Adrenal gland (tissue), 5 donors: Measurements from ENCODE around the gene CAMK2G.

Experiments used
- POLR2A ChIP-seq, 2 donors: fragments of 450-650 bp; IDR thresholded peaks; one replicate each; pipeline ENCODE4 v1.6.1; 2017; ENCODE audit warnings: antibody characterized with exemption in 2 of 2, mild to moderate bottlenecking in 2 of 2, moderate library complexity in 1 of 2
- TF ChIP-seq, protein P1 (sequence below), 6 experiments: fragments of 450-650 bp in 4 of 6; fragments of 200-600 bp in 2 of 6; sonication (generic) in 1 of 6; IDR thresholded peaks; 1 replicate in 5 of 6; 2 replicates in 1 of 6; pipeline versions ENCODE4 v1.5.1 to v1.8.0; 2016 to 2021; ENCODE audit warnings: antibody characterized with exemption in 6 of 6, mild to moderate bottlenecking in 2 of 6, moderate library complexity in 1 of 6
- donor health status: DM: no; HTN: no; CAD: no.

DNA sequence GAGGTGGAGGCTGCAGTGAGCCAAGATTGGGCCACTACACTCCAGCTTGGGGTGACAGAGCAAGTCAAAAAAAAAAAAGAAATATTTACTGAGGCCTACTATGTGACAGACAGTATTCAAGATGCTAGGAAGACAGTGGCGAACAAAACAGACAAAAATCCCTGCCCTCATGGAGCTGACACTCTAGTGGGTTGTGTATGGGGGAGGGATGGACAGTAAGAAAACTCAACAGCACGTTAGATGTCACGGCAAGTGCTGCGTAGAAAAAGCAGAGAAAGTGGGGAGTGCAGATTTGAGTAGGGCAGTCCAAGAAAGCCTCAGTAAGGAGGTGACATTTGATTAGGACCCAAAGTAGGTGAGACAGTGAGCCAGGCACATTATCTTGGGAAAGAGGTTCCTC is 10.1 kb downstream of the CAMK2G start:
- TF ChIP-seq, protein P1, sequence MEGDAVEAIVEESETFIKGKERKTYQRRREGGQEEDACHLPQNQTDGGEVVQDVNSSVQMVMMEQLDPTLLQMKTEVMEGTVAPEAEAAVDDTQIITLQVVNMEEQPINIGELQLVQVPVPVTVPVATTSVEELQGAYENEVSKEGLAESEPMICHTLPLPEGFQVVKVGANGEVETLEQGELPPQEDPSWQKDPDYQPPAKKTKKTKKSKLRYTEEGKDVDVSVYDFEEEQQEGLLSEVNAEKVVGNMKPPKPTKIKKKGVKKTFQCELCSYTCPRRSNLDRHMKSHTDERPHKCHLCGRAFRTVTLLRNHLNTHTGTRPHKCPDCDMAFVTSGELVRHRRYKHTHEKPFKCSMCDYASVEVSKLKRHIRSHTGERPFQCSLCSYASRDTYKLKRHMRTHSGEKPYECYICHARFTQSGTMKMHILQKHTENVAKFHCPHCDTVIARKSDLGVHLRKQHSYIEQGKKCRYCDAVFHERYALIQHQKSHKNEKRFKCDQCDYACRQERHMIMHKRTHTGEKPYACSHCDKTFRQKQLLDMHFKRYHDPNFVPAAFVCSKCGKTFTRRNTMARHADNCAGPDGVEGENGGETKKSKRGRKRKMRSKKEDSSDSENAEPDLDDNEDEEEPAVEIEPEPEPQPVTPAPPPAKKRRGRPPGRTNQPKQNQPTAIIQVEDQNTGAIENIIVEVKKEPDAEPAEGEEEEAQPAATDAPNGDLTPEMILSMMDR (IDR thresholded peaks at IDR 0.05): no peak
- TF ChIP-seq POLR2A (IDR thresholded peaks at IDR 0.05): no peak
